ENCODE measurements around the gene PLS3.

- TF ChIP-seq, protein P1, sequence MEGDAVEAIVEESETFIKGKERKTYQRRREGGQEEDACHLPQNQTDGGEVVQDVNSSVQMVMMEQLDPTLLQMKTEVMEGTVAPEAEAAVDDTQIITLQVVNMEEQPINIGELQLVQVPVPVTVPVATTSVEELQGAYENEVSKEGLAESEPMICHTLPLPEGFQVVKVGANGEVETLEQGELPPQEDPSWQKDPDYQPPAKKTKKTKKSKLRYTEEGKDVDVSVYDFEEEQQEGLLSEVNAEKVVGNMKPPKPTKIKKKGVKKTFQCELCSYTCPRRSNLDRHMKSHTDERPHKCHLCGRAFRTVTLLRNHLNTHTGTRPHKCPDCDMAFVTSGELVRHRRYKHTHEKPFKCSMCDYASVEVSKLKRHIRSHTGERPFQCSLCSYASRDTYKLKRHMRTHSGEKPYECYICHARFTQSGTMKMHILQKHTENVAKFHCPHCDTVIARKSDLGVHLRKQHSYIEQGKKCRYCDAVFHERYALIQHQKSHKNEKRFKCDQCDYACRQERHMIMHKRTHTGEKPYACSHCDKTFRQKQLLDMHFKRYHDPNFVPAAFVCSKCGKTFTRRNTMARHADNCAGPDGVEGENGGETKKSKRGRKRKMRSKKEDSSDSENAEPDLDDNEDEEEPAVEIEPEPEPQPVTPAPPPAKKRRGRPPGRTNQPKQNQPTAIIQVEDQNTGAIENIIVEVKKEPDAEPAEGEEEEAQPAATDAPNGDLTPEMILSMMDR (IDR thresholded peaks at IDR 0.05) = no peak
- no peak for TF ChIP-seq POLR2A (IDR thresholded peaks at IDR 0.05)
- no peak for TF ChIP-seq EP300 (IDR thresholded peaks at IDR 0.05; ENCODE audit: low read depth)
Measured at GRCh38 chrX:115583496-115584004, 22.6 kb downstream of the PLS3 start.

All from transverse colon (tissue), 3 donors.